HG02610 (cell line): ENCODE measurements around the gene SLC37A3.

ENCODE experiments used
- ATAC-seq: cut with Tn5 transposase; IDR thresholded peaks from one replicate; pipeline ENCODE4 v1.9.1; 2021; ENCODE audit warnings: mild to moderate bottlenecking, moderate library complexity; ENCODE audit not compliant: unreplicated experiment

Gene SLC37A3

GRCh38 chr7:140402178-140402835 lies 4.0 kb upstream of the SLC37A3 start:
- no peak for ATAC-seq

GRCh38 chr7:140400381-140400780 lies 2.1 kb upstream of the SLC37A3 start:
- no peak for ATAC-seq

- no peak for ATAC-seq
These were observed 491 bp upstream of the SLC37A3 start for GRCh38 chr7:140398821-140399220.

- no peak for ATAC-seq
These were observed 4.5 kb downstream of the SLC37A3 start for GRCh38 chr7:140393756-140394306.

- ATAC-seq = no peak
These were observed 6.7 kb downstream of the SLC37A3 start for GRCh38 chr7:140391634-140392033.

GRCh38 chr7:140390466-140391190 lies 7.7 kb downstream of the SLC37A3 start:
- ATAC-seq = peak; percentile 61

- no peak for ATAC-seq
These were observed 8.3 kb downstream of the SLC37A3 start for GRCh38 chr7:140390034-140390433.

GRCh38 chr7:140389445-140389844 lies 8.9 kb downstream of the SLC37A3 start:
- no peak for ATAC-seq

- ATAC-seq = no peak
These were observed 13.3 kb downstream of the SLC37A3 start for GRCh38 chr7:140384894-140385545.

GRCh38 chr7:140383954-140384713 lies 14.2 kb downstream of the SLC37A3 start:
- no peak for ATAC-seq

- ATAC-seq = peak; percentile 59
These were observed 22.2 kb downstream of the SLC37A3 start for GRCh38 chr7:140375892-140376730.

- ATAC-seq = no peak
These were observed 23.0 kb downstream of the SLC37A3 start for GRCh38 chr7:140375323-140375722.

GRCh38 chr7:140369294-140369693 lies 29.0 kb downstream of the SLC37A3 start:
- no peak for ATAC-seq

- ATAC-seq = no peak
These were observed 30.8 kb downstream of the SLC37A3 start for GRCh38 chr7:140367528-140367927.

- no peak for ATAC-seq
These were observed 33.5 kb downstream of the SLC37A3 start for GRCh38 chr7:140364819-140365218.

GRCh38 chr7:140360697-140361229 lies 37.6 kb downstream of the SLC37A3 start:
- ATAC-seq = no peak

GRCh38 chr7:140358412-140359051 lies 39.8 kb downstream of the SLC37A3 start:
- no peak for ATAC-seq

- no peak for ATAC-seq
These were observed 40.3 kb downstream of the SLC37A3 start for GRCh38 chr7:140358024-140358411.

GRCh38 chr7:140350056-140350455 lies 48.3 kb downstream of the SLC37A3 start:
- ATAC-seq = no peak
